CD4-positive, alpha-beta T cell treated with Interferon alpha-2 for 1 hour (primary cell): ENCODE measurements around the gene TMEM100.

Experiments used
- DNase-seq, 2 donors: peaks; one replicate each; pipeline ENCODE4 v3.0.0-alpha.2; 2020 to 2022

Gene TMEM100

GRCh38 chr17:55722742-55723487, at the start of gene TMEM100:
TMEM100 (minus strand) TSS chr17:55722864; CDS start chr17:55721070, 1,794 bp downstream.
- no peak for DNase-seq

- no peak for DNase-seq
Measured at GRCh38 chr17:55772086-55772485, 49.4 kb upstream of the TMEM100 start.

GRCh38 chr17:55770196-55770870, 47.7 kb upstream of the TMEM100 start:
- peak in 1 of 2 donors; percentile 6 for DNase-seq

GRCh38 chr17:55769625-55770000, 46.9 kb upstream of the TMEM100 start:
- no peak for DNase-seq

- no peak for DNase-seq
Measured at GRCh38 chr17:55768936-55769624, 46.4 kb upstream of the TMEM100 start.

- no peak for DNase-seq
Measured at GRCh38 chr17:55765472-55765871, 42.8 kb upstream of the TMEM100 start.

- no peak for DNase-seq
Measured at GRCh38 chr17:55764610-55765009, 41.9 kb upstream of the TMEM100 start.

- DNase-seq, result no peak
Measured at GRCh38 chr17:55763856-55764255, 41.2 kb upstream of the TMEM100 start.

- no peak for DNase-seq
Measured at GRCh38 chr17:55762086-55762858, 39.6 kb upstream of the TMEM100 start.

- DNase-seq, result no peak
Measured at GRCh38 chr17:55760643-55761355, 38.1 kb upstream of the TMEM100 start.

- no peak for DNase-seq
Measured at GRCh38 chr17:55758171-55758570, 35.5 kb upstream of the TMEM100 start.

- no peak for DNase-seq
Measured at GRCh38 chr17:55757659-55758058, 35.0 kb upstream of the TMEM100 start.

GRCh38 chr17:55756689-55757088, 34.0 kb upstream of the TMEM100 start:
- no peak for DNase-seq

- no peak for DNase-seq
Measured at GRCh38 chr17:55751720-55752250, 29.1 kb upstream of the TMEM100 start.

- DNase-seq, result peak; percentile 86 to 87
Measured at GRCh38 chr17:55750750-55751657, 28.3 kb upstream of the TMEM100 start, which contains the start of gene PCTP. PCTP (plus strand) TSS chr17:55751051; CDS start chr17:55751104, 53 bp downstream.

- DNase-seq, result no peak
Measured at GRCh38 chr17:55749985-55750384, 27.3 kb upstream of the TMEM100 start.

- DNase-seq, result no peak
Measured at GRCh38 chr17:55748841-55749240, 26.2 kb upstream of the TMEM100 start.

GRCh38 chr17:55747209-55747608, 24.5 kb upstream of the TMEM100 start:
- no peak for DNase-seq

GRCh38 chr17:55746466-55746865, 23.8 kb upstream of the TMEM100 start:
- no peak for DNase-seq

- no peak for DNase-seq
Measured at GRCh38 chr17:55745258-55745657, 22.6 kb upstream of the TMEM100 start.
